K562 treated with DMSO at 1 percent for 4 hours (cell line): ENCODE results near the gene MTFMT. TPM values are rescaled to one million over a fixed set of nuclear protein-coding genes. Genes with fewer than 3 reads are reported as not detected.

ENCODE experiments used
- total RNA-seq: library from RNA; unstranded; fragments of 300-600 nt; gene quantifications from 2 replicates; pipeline ENCODE4 v1.2.3, GENCODE V29; 2022; ENCODE audit not compliant: insufficient read depth

The MTFMT gene
- total RNA-seq, result 8.4 and 8.5 TPM in 2 replicates

DNA sequence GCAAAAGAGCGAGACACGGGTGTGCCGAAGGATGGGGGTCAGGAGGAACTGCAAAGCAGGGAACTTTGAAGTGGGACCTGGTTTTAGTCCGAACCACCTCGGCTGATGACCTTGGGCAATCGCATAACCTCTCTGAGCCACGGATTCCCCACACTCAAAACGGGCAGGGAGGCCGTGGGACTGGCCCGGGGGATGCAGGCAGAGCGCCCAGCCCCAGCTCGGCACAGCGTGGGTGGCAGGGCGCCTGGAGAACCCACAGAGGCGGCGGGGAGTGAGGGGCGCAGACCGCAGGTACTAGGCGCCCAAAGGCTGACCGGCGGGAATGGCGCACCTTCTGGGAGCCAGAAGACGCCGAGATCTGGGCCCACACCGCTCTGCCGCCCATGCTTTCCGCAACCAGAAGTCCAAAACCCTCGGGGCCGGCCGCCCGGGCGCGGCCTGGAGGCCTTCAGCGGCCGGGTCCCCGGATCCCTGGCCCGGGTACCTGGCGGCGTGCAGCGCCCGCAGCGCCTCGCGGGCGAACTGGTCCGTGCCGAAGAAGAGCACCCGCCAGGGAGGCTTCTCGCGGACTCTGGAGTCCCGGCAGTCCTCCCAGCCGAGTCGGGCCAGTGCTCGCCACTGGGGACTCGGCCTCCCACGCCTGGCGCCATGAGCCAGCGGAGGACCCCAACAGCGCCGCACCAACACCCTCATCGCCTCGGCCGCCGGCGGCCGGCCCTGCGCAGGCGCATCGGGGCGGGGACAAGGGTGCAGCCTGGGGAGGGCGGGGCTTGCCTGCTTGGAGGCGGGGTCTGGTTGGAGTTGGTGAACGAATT, at the start of gene MTFMT:
MTFMT (minus strand) TSS at position 719 of the 815 bp plus-strand sequence; CDS start at position 693, 26 bp downstream.

DNA sequence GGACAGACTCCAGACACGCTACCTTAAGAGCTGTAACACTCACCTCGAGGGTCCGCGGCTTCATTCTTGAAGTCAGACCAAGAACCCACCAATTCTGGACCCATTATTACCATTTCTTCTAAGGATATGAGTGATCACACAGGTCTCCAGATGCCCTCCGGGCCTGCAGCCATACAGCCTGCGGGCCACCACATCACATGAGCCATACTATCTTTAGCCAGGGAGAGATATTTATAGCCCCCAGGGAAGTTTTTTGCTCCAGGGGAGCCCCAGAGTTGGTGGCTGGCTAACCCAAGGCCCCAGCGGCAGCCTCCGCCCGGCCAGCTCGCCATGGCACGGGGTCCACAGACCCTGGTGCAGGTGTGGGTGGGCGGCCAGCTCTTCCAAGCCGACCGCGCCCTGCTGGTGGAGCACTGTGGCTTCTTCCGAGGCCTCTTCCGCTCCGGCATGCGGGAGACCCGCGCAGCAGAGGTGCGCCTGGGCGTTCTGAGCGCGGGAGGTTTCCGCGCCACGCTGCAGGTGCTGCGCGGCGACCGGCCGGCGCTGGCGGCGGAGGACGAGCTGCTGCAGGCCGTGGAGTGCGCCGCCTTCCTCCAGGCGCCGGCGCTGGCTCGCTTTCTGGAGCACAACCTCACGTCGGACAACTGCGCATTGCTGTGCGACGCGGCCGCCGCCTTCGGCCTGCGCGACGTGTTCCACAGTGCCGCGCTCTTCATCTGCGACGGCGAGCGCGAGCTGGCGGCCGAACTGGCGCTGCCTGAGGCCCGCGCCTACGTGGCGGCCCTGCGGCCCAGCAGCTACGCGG, 47.2 kb upstream of the MTFMT start, which contains the start of gene KBTBD13:
KBTBD13 (plus strand) TSS at position 261 of the 805 bp plus-strand sequence; CDS start at position 331, 70 bp downstream.

DNA sequence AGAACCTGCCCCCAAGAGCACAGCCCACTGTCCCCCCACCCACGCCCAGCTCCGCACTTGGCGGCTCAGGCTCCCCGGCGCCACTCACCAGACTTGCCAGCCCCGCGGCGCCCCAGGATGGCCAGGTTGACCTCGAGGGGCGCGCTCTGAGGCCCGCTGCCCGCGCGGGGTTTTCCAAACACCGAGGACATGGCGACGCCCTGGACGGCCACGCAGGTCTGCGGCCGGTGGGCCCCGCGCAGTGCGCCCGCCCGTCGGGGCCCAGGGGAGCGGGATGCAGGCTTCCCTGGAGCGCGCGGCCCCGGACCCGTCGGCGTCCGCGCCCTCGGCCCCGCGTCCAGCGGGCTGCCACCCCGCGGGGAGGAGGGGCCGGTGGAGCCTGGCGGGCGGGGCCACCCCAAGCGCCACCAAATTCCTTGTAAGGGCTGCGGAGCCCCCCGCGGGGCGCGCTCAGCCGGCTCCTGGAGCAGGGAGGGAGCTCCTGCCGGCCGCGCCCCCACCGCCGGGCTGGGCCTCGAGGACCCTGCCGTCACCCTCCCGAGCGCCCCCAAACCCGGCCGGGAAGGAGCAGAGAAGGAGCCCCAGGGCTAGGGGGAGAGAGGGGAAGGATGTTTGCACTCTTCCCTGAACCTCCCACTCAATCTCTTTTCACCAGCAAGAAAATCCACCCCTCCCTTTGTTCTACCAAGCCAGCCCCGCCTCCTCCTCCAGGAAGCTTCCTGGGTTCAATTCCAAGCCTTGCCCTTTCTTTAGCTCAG, 38.4 kb upstream of the MTFMT start, which contains the start of gene RASL12:
RASL12 (minus strand) TSS at position 347 of the 758 bp plus-strand sequence; CDS start at position 191, 156 bp downstream.

DNA sequence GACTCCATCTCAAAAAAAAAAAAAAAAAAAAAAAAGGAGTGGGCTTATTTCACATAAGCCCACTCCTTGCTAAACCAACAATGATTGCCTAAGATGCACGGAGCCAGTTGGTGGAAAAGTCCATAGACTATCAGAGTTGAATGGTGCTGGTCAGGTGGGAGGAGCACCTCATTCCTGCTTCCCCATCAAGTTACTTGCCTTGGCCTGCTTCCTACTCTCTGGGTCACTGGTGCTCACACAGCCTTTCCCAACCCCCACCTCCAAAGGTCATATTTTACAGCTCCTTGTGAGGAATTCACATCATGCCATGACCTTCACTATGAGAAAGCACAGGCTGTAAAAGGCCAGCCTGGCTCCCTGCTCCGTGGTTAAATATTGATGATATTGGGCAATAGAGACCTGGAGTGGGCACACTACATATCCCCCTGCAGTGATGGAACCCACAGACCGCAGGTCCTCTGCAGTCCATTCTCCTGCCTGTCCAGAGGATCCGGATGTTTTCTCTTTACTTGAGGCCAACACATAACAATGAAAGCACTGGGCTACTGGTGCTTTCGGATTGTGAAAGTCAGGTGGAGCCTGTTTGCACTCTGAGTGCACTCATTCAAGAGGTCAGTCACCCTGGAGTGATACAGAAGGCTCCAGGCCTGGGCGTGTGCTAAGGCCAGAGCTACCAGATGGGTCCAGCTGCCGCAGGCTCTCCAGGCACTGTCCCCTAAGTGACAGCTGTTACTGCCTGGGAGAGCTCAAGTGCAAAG, 15.5 kb upstream of the MTFMT start, which contains the start of gene SLC51B:
SLC51B (plus strand) TSS at position 664 of the 758 bp plus-strand sequence. CDS start 4,618 bp downstream, outside the sequence.

DNA sequence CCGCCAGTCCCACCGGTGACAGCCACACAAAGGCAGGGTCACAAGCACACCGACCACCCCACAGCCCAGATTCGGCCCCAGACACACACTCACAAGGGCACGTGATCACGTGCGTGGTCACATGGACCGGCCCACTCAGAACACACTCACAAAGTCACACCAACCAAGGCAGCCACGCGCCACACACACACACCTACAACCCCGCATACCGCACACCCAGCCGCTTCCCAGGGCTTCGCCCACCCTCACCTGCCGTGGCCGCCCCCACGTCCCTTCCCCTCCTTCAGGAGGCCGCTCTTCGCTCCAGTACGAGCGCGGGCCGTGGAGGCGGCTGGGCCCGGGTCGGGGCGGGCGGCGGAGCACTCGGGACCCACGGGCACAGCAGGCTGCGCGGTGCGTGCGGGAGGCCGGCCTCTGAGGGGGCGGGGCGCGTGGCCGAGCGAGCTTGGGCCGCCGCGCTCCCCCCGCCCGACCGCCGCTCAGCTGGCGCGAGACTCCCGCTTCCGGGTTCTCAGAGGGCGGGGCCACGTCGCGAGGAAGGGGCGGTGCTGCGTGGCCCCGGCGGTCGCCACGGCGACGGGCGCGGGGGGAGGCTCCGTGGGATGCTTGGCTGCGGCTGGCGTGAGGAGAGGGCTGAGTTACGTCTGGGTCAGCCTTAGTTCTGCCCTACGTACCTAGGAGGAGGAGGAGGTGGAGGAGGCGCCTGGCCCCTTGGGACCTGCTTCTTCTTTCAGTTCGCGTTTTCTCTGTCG, 39.8 kb downstream of the MTFMT start, which contains the start of gene SPG21:
SPG21 (minus strand) TSS at position 499 of the 752 bp plus-strand sequence. CDS start 6,345 bp downstream, outside the sequence.

Other genes with a start within 250 kb of the MTFMT start
- gene PIF1, start 204.0 kb downstream of the MTFMT start, total RNA-seq, result 11.0 and 14.8 TPM in 2 replicates
- 7.4 and 10.3 TPM in 2 replicates for gene PLEKHO2, start 187.7 kb downstream of the MTFMT start, total RNA-seq
- gene ANKDD1A, start 117.7 kb downstream of the MTFMT start, total RNA-seq, result 0.71 TPM in 1 of 2 replicates, not detected in the other
- 48.1 and 55.1 TPM in 2 replicates for gene SPG21, start 39.7 kb downstream of the MTFMT start, total RNA-seq
- not detected in 2 replicates for gene SLC51B, start 15.7 kb upstream of the MTFMT start, total RNA-seq
- not detected in 2 replicates for gene RASL12, start 38.4 kb upstream of the MTFMT start, total RNA-seq
- not detected in 2 replicates for gene KBTBD13, start 47.1 kb upstream of the MTFMT start, total RNA-seq
- 1.8 and 2.2 TPM in 2 replicates for gene UBAP1L, start 85.6 kb upstream of the MTFMT start, total RNA-seq
- 25.5 and 30.9 TPM in 2 replicates for gene PDCD7, start 104.2 kb upstream of the MTFMT start, total RNA-seq
- 26.2 and 32.6 TPM in 2 replicates for gene CLPX, start 155.7 kb upstream of the MTFMT start, total RNA-seq
- gene CILP, start 181.8 kb upstream of the MTFMT start, total RNA-seq, result not detected in 2 replicates